ENCODE measurements around the gene PATE3.

PATE3 gene

GRCh38 chr11:125787827-125788226 is at the start of gene PATE3:
Gene PATE3, plus strand, starts transcription at chr11:125788127. Its CDS starts 25 bp downstream, at chr11:125788152.
- no peak for DNase-seq (ENCODE audit: low read depth)

- no peak for DNase-seq (ENCODE audit: low read depth)
Observed at GRCh38 chr11:125740617-125741016, 47.3 kb upstream of the PATE3 start.

- DNase-seq (ENCODE audit: low read depth), result peak; percentile 6
Observed at GRCh38 chr11:125743681-125744080, 44.2 kb upstream of the PATE3 start.

DNA sequence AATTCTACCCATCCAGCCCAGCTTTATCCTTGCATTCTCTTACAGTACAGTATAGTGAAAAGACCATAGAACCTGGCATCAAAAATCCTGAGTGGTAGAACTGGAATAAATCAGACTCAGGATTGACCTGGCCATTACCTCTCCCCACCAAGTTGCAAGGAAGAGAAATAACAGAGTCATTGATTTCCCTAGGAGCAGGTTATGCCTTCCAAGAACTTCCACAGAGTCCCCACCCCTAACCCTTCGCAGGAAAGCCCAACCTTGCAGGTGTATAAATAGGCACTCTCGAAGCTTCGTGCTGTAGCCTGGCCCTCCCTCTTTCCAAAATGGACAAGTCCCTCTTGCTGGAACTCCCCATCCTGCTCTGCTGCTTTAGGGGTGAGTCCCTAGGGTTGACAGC is 41.9 kb upstream of the PATE3 start, which contains the start of gene PATE1:
Gene PATE1 (plus strand): TSS at position 301 of the 400 bp plus-strand sequence. CDS start 26 bp downstream, at position 327.
- DNase-seq (ENCODE audit: low read depth), result no peak

DNA sequence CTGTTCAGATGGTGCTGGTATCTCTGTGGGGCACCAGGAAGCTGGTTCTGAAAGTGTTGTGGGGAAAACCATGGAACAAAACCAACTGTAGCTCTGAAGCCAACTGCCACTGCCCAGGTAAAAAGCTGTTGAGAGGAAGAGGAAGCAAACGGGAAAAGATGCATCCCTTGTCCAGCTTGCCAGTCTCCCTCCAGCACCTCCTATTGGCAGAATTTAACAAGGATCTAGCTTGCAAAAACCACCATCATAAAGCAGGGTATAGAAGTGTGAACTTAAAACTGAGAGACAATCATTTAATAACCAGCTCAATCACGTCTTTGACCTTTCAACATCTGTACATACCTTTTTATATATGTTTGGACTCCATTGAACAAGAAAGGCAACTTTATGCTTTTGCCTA is 37.3 kb upstream of the PATE3 start:
- DNase-seq (ENCODE audit: low read depth), result no peak

- no peak for DNase-seq (ENCODE audit: low read depth)
Observed at GRCh38 chr11:125756050-125756449, 31.9 kb upstream of the PATE3 start.

GRCh38 chr11:125762445-125762844 is 25.5 kb upstream of the PATE3 start:
- no peak for DNase-seq (ENCODE audit: low read depth)

GRCh38 chr11:125763483-125763882 is 24.4 kb upstream of the PATE3 start:
- DNase-seq (ENCODE audit: low read depth), result no peak

DNA sequence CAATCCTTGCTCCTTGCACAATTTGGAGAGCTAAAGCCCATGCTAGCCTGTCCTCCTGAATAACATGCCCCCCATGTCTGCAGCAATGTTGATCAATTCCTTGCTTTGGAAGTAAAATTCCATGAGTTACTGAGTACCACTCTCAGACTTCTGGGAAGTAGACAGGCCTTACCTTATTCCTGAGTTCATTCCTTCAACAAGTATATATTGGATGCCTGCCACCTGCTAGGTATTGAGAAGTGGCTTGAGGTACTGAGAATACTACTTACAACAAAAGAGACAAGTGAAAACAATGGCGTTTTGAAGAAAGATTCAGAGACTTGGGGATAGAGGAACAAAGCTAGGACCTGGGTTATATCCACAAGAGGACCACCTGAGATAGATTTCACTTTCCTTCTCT is 21.7 kb upstream of the PATE3 start:
- no peak for DNase-seq (ENCODE audit: low read depth)

DNA sequence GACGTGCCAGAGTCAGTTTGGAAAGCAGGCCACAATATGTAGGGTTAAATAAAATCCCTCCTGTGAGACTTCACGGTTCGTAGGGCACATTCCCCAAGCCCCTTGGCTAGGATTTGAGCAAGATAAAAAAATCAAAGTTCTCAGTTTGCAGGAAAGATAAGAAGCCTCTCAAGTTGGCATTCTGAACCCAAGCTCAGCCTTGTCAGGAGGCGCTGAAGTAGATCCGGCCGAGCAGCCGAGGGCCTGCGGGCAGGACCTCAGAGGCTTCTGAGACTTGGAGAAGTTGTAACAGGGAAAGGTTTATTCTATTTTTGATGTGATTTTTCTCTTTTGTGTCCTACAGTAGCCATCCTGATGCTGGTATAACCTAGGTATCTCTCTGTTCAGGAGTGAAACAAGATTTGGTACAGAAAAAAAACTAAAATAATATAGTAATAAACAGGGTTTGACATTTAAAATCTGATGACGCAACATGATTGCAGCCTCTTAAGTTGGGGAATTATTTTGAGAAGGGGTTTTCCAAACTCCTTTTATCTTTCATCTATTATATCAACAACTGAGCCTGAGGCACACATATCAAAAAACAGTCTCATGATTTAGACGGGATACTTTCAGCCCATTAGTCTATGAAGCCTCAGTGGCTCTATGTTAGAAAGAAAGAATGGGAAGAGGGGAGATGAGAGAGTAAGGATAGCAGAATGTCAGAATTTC is 19.4 kb upstream of the PATE3 start:
- DNase-seq (ENCODE audit: low read depth), result no peak

DNA sequence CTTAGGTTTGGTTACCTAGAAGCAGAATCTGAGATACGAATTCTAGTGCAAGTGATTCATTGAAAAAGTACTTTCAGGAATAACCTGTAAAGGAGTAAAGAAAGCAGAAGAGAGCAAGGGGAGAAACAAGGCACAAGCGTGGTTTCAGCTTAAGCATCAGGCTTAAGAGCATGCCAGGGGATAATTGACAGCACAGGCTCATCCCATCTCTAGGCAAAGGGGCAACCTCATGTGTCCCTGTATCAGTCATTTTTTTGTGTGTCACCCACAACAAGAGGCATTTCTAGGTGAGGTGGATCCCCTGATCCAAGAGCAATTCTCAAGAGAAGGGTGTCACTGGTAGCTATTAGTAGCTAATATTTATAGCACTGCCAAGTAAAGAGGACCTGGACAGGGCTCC is 17.3 kb upstream of the PATE3 start:
- no peak for DNase-seq (ENCODE audit: low read depth)

- DNase-seq (ENCODE audit: low read depth), result peak; percentile 92
Observed at GRCh38 chr11:125772834-125773505, 15.0 kb upstream of the PATE3 start.

GRCh38 chr11:125773516-125773915 is 14.4 kb upstream of the PATE3 start:
- peak; percentile 58 for DNase-seq (ENCODE audit: low read depth)

- peak; percentile 64 for DNase-seq (ENCODE audit: low read depth)
Observed at GRCh38 chr11:125777309-125777708, 10.6 kb upstream of the PATE3 start.

GRCh38 chr11:125778728-125779127 is 9.2 kb upstream of the PATE3 start, which contains the start of gene PATE2:
Gene PATE2, minus strand, starts transcription at chr11:125778828. Its CDS starts 55 bp downstream, at chr11:125778773.
- no peak for DNase-seq (ENCODE audit: low read depth)

GRCh38 chr11:125784678-125785077 is 3.2 kb upstream of the PATE3 start:
- no peak for DNase-seq (ENCODE audit: low read depth)

DNA sequence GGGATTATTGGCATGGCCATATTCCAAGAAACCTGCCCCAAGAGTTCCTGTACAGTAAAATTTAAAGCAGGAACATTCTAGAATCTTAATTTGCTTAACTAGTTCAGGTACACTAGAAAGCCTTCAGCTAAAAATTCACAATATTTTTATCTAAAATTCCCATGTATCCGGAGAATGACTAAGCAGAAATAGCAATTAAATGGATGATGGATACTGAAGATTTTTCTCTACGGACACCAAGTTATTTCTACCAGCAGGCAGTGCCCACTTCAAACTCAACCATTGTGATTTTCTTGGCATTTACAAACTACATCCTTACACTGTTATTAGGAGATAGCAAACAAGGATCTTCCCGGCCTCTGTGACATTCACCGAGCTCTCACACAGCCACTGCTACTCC is 2.9 kb downstream of the PATE3 start:
- DNase-seq (ENCODE audit: low read depth), result no peak

DNA sequence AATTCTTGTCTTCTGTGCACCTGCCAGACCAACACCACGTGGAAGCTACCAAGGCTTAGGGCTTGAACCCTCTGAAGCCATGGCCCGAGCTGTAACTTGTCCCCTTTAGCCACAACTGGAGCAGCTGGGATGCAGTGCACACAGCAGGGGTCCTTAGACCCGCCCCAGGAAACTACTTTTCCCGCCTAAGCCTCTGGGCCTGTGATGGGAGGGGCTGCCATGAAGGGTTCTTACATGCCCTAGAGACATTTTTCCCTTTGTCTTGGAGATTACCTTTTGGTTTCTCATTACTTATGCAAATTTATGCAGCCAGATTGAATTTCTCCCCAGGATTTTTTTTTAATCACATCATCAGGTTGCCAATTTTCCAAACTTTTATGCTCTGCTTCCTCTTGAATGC is 9.7 kb downstream of the PATE3 start:
- DNase-seq (ENCODE audit: low read depth), result no peak

DNA sequence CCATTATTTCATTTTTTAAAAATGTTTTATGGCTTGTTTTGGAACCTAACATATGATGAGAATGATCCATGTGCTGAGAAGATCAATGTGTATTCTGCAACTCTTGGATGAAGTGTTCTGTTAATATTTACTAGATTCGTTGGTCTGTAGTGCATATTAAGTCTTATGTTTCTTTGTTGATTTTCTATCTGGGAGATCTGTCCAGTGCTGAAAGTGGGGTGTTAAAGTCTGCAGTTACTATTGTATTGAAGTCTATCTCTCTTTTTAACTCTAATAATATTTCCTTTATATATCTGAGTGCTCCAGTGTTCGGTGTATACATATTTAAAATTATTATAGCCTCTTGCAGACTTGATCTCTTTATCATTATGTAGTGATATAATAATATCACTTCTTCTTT is 11.9 kb downstream of the PATE3 start:
- DNase-seq (ENCODE audit: low read depth), result no peak

- DNase-seq (ENCODE audit: low read depth), result no peak
Observed at GRCh38 chr11:125802387-125802786, 14.5 kb downstream of the PATE3 start.

GRCh38 chr11:125807909-125808308 is 20.0 kb downstream of the PATE3 start:
- peak; percentile 58 for DNase-seq (ENCODE audit: low read depth)

DNA sequence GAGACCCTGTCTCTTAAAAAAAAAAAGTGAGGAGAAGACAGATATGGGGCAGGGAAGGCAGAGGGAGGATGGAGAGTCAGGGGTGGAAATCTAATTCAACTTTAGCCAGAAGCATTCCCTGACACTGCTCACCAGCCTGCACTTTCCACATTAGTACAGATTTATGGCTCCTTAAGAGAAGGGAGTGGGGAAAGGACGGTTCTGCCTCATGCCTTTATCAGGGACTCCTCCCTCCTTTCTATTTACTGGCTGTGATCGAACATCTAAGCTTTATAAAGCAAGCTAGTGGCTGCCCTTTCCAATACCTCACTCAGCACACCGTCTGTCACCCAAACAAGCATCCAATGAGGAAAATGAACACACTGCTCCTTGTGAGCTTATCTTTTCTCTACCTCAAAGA is 45.1 kb downstream of the PATE3 start, which contains the start of gene PATE4:
Gene PATE4 (plus strand): TSS at position 301 of the 400 bp plus-strand sequence. CDS start 44 bp downstream, at position 345.
- DNase-seq (ENCODE audit: low read depth), result no peak

DNA sequence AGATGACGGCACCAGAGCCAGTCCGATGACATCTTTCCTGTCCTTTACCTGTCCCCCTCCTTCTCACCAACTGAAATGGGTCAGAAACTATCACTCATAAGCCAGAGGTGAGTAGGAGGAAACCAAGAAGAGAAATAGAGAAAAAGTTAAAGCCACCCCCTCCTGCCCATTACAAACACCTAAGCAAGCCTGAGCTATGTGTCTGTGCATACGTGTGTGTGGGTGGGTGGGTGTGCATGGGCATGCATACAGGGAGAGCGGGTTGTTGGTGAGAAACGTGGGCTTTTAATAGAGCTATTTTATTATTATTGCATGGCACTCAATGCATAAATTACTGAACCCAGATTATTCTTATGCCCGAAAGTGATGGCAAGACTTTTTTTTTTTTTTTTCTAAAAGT is 47.8 kb downstream of the PATE3 start:
- DNase-seq (ENCODE audit: low read depth), result no peak
